IMR-90 (cell line): Measurements from ENCODE around the gene FAM81A. TPM values are rescaled to one million over a fixed set of nuclear protein-coding genes. Genes with fewer than 3 reads are reported as not detected.

Experiments used
- ATAC-seq: fragments of 200-7000 bp; cut with Tn5 transposase; 2 replicates; pipeline ENCODE4 v1.9.1; 2020; ENCODE audit warnings: low read depth, mild to moderate bottlenecking, moderate library complexity
- BruUV-seq: library from RNA; stranded (reverse); fragments of 400-500 nt; replicated peaks from 2 replicates; lab custom pipeline; 2021; lab: Mats Ljungman, UMichigan
- CTCF ChIA-PET: fragments of 300-600 bp; formaldehyde crosslinking; extraction: SDS; loops from one replicate; lab custom pipeline; 2021; ENCODE audit warnings: antibody characterized with exemption; lab: Yijun Ruan, JAX
- POLR2A ChIA-PET: fragments of 300-600 bp; sonication (Branson Sonifier 250); formaldehyde crosslinking; loops from one replicate; lab custom pipeline; 2022; ENCODE audit warnings: antibody characterized with exemption; ENCODE audit not compliant: unreplicated experiment; lab: Charles Lee
- DNase-seq: peaks from one replicate; pipeline ENCODE4 v3.0.0; 2013
- H2AFZ ChIP-seq: replicated peaks from 2 replicates; pipeline ENCODE3; 2013; ENCODE audit warnings: low read length, mild to moderate bottlenecking; ENCODE audit not compliant: poor library complexity
- H2AK5ac ChIP-seq: 2 replicates; pipeline ENCODE4 v1.6.1; 2013; ENCODE audit warnings: low read depth, low read length, inconsistent platforms
- H2AK9ac ChIP-seq: replicated peaks from 2 replicates; pipeline ENCODE3; 2013; ENCODE audit warnings: mild to moderate bottlenecking, low read depth, low read length, moderate library complexity; ENCODE audit not compliant: poor library complexity
- H2BK120ac ChIP-seq: 2 replicates; pipeline ENCODE4 v1.6.1; 2013; ENCODE audit warnings: low read depth, low read length, inconsistent platforms
- H2BK15ac ChIP-seq: 3 replicates; pipeline ENCODE4 v1.6.1; 2013; ENCODE audit warnings: low read depth, low read length, inconsistent platforms
- H2BK20ac ChIP-seq: 2 replicates; pipeline ENCODE4 v1.6.1; 2013; ENCODE audit warnings: low read depth, mild to moderate bottlenecking, inconsistent platforms, low read length, moderate library complexity
- H2BK5ac ChIP-seq: 2 replicates; pipeline ENCODE4 v1.6.1; 2013; ENCODE audit warnings: mild to moderate bottlenecking, low read depth, low read length, inconsistent platforms; ENCODE audit not compliant: poor library complexity, severe bottlenecking
- H3K14ac ChIP-seq: replicated peaks from 2 replicates; pipeline ENCODE4 v1.6.1; 2013; ENCODE audit warnings: low read depth, low read length, inconsistent platforms
- H3K18ac ChIP-seq: 2 replicates; pipeline ENCODE4 v1.6.1; 2013; ENCODE audit warnings: low read depth, low read length, control low read depth
- H3K23ac ChIP-seq: 2 replicates; pipeline ENCODE4 v1.6.1; 2013; ENCODE audit warnings: low read depth, low read length, inconsistent platforms
- H3K27ac ChIP-seq: 2 replicates; pipeline ENCODE4 v1.5.1; 2013; ENCODE audit warnings: mild to moderate bottlenecking, control low read depth, low read length; ENCODE audit not compliant: insufficient read depth
- H3K27me3 ChIP-seq: 2 replicates; pipeline ENCODE4 v1.6.1; 2013; ENCODE audit warnings: low read length; ENCODE audit not compliant: control insufficient read depth, insufficient read depth
- H3K36me3 ChIP-seq: 2 replicates; pipeline ENCODE4 v1.6.1; 2013; ENCODE audit warnings: low read length, mixed read lengths; ENCODE audit not compliant: control insufficient read depth, insufficient read depth
- H3K4ac ChIP-seq: 2 replicates; pipeline ENCODE4 v1.6.1; 2013; ENCODE audit warnings: low read depth, low read length, inconsistent platforms
- H3K4me1 ChIP-seq: 2 replicates; pipeline ENCODE4 v1.6.1; 2013; ENCODE audit warnings: low read length, mixed read lengths; ENCODE audit not compliant: control insufficient read depth, insufficient read depth
- H3K4me2 ChIP-seq: 2 replicates; pipeline ENCODE4 v1.6.1; 2013; ENCODE audit warnings: low read depth, mild to moderate bottlenecking, control low read depth, low read length, moderate library complexity
- H3K4me3 ChIP-seq: 2 replicates; pipeline ENCODE4 v1.5.1; 2013; ENCODE audit warnings: low read depth, mild to moderate bottlenecking, control low read depth, low read length, moderate library complexity; ENCODE audit not compliant: insufficient read depth
- H3K56ac ChIP-seq: 2 replicates; pipeline ENCODE4 v1.6.1; 2013; ENCODE audit warnings: low read length, inconsistent platforms; ENCODE audit not compliant: insufficient read depth; ENCODE audit errors: extremely low read depth
- H3K79me1 ChIP-seq, 2 experiments: 2 replicates each; pipeline ENCODE4 v1.6.1; 2013; ENCODE audit warnings: low read length in 2 of 2, inconsistent platforms in 1 of 2, low read depth in 1 of 2
- H3K9ac ChIP-seq: 2 replicates; pipeline ENCODE4 v1.6.1; 2013; ENCODE audit warnings: low read depth, low read length, control low read depth
- H3K9me1 ChIP-seq: 2 replicates; pipeline ENCODE4 v1.6.1; 2013; ENCODE audit warnings: low read length, inconsistent platforms; ENCODE audit not compliant: insufficient read depth
- H3K9me3 ChIP-seq: 2 replicates; pipeline ENCODE4 v1.6.1; 2013; ENCODE audit warnings: low read length; ENCODE audit not compliant: control insufficient read depth, insufficient read depth
- H4K20me1 ChIP-seq: 2 replicates; pipeline ENCODE4 v1.6.1; 2013; ENCODE audit warnings: low read length, inconsistent platforms; ENCODE audit not compliant: insufficient read depth
- H4K5ac ChIP-seq: 2 replicates; pipeline ENCODE4 v1.6.1; 2013; ENCODE audit warnings: mild to moderate bottlenecking, low read depth, low read length, control low read depth
- H4K8ac ChIP-seq, 2 experiments: 2 replicates each; pipeline ENCODE4 v1.6.1; 2013; ENCODE audit warnings: low read depth in 2 of 2, low read length in 2 of 2, control low read depth in 1 of 2, inconsistent platforms in 1 of 2
- H4K91ac ChIP-seq: 2 replicates; pipeline ENCODE4 v1.6.1; 2013; ENCODE audit warnings: low read depth, low read length, inconsistent platforms; ENCODE audit not compliant: insufficient read depth
- BHLHE40 ChIP-seq: fragments of 150-350 bp; IDR thresholded peaks from 2 replicates; pipeline ENCODE4 v1.6.1; 2016; ENCODE audit warnings: mild to moderate bottlenecking, low read depth, low read length
- CEBPB ChIP-seq: IDR thresholded peaks from 2 replicates; pipeline ENCODE4 v1.6.1; 2012; ENCODE audit warnings: low read depth, low read length, improper control_type of control experiment
- CHD1 ChIP-seq: IDR thresholded peaks from 2 replicates; pipeline ENCODE4 v1.6.1; 2012; ENCODE audit warnings: low read depth, low read length, improper control_type of control experiment
- FOS ChIP-seq: fragments of 150-350 bp; IDR thresholded peaks from 2 replicates; pipeline ENCODE4 v1.6.1; 2016; ENCODE audit warnings: low read depth, low read length
- MAZ ChIP-seq: IDR thresholded peaks from 2 replicates; pipeline ENCODE4 v1.6.1; 2012; ENCODE audit warnings: low read depth, mild to moderate bottlenecking, low read length, improper control_type of control experiment, moderate library complexity, borderline replicate concordance
- POLR2A ChIP-seq: IDR thresholded peaks from 2 replicates; pipeline ENCODE4 v1.6.1; 2012; ENCODE audit warnings: mild to moderate bottlenecking, low read depth, low read length
- RCOR1 ChIP-seq: IDR thresholded peaks from 2 replicates; pipeline ENCODE4 v1.6.1; 2012; ENCODE audit warnings: mild to moderate bottlenecking, low read length, improper control_type of control experiment; ENCODE audit not compliant: insufficient replicate concordance
- RFX5 ChIP-seq: IDR thresholded peaks from 2 replicates; pipeline ENCODE4 v1.8.0; 2012; ENCODE audit warnings: low read depth, mild to moderate bottlenecking, low read length, moderate library complexity
- SMC3 ChIP-seq: fragments of 150-350 bp; IDR thresholded peaks from 2 replicates; pipeline ENCODE4 v1.6.1; 2016; ENCODE audit warnings: low read depth, mild to moderate bottlenecking, antibody characterized with exemption, low read length, moderate library complexity
- WGBS, 2 experiments: methylation state at CpG; one replicate each; pipeline versions ENCODE4 v1.1.5 to v1.1.7; 2013; ENCODE audit warnings: missing lambda C conversion rate in 2 of 2; ENCODE audit not compliant: insufficient read length in 1 of 2; ENCODE audit errors: extremely low coverage in 2 of 2; 5-methylcytosine and 5-hydroxymethylcytosine counted together
- dilution Hi-C: fragments of 300-500 bp; cut with HindIII; formaldehyde crosslinking; loops from one replicate; pipeline ENCODE4 v1.14.3; 2018; ENCODE audit warnings: low sequenced_read_pairs; ENCODE audit not compliant: unreplicated experiment
- in situ Hi-C: fragments of 300-500 bp; cut with MboI; formaldehyde crosslinking; loops from 3 replicates; pipeline ENCODE4 v1.14.3; 2019; ENCODE audit warnings: low sequenced_read_pairs, inconsistent platforms, mixed read lengths
- intact Hi-C: fragments of 100-400 bp; cut with micrococcal nuclease; formaldehyde crosslinking; loops from 2 replicates; pipeline ENCODE4 v1.10.0; 2022
- polyA plus RNA-seq, 3 experiments: library from polyadenylated mRNA; depleted of rRNA; stranded (reverse); fragments of >200 nt; gene quantifications; 2 replicates each; pipeline ENCODE4 v1.2.3, GENCODE V29; 2012; ENCODE audit warnings: low replicate concordance in 1 of 3
- total RNA-seq: library from RNA; depleted of rRNA; stranded (reverse); fragments of >200 nt; gene quantifications from 2 replicates; pipeline ENCODE4 v1.2.3, GENCODE V29; 2012
- TF ChIP-seq, protein P1 (sequence below): conservative IDR thresholded peaks from 2 replicates; pipeline ENCODE4 v1.5.1; 2012; ENCODE audit warnings: mild to moderate bottlenecking, low read depth, low read length, improper control_type of control experiment

FAM81A gene
- total and polyA plus RNA-seq, 2 of the 4 experiments (the other 2 are of a cell fraction), result not detected

DNA sequence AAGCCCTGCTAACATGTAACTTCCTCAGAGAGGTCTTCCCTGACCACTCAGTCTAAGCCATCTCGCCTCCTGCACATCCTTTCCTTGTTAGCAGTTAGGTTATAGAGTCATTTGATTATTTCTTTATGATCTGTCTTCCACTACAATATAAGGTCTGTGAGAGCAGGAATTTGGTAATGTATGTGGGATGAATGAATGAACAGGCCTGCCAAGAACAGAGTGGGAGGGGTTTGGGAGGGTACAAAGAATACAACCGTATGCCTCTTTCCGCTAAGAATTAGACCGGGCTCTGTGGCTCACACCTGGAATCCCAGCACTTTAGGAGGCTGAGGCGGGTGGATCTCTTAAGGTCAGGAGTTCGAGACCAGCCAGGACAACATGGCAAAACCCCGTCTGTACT is 32.9 kb upstream of the FAM81A start:
- no peaks in the 10 kb centered on the region for H3K4me1 ChIP-seq
- BruUV-seq, result no TSS peak
- no peak overlapping the region for H2BK20ac ChIP-seq
- H3K23ac ChIP-seq, result no peak overlapping the region
- H3K4ac ChIP-seq, result no peak overlapping the region
- H4K8ac ChIP-seq, result no peak overlapping the region
- intact Hi-C loops (no loop called here), in situ Hi-C loops (no loop called here), dilution Hi-C loops (no loop called here)
- no peaks in the 10 kb centered on the region for H3K79me1 ChIP-seq
- no peak overlapping the region for H4K5ac ChIP-seq
- H3K9ac ChIP-seq, result no peak overlapping the region
- no peak overlapping the region for H3K4me2 ChIP-seq
- H3K27me3 ChIP-seq, result peaks cover 10% of the 10 kb centered on the region
- no peak overlapping the region for H2BK15ac ChIP-seq
- H4K91ac ChIP-seq, result no peak overlapping the region
- DNase-seq (no peak), ATAC-seq (no peak)
- ChIA-PET POLR2A (no interaction called here), CTCF (no interaction called here)
- H3K36me3 ChIP-seq, result no peaks in the 10 kb centered on the region
- H3K18ac ChIP-seq, result no peak overlapping the region
- no peak overlapping the region for H2AK5ac ChIP-seq
- no peak overlapping the region for H3K4me3 ChIP-seq
- H2AFZ ChIP-seq, result no peak overlapping the region
- TF ChIP-seq, protein P1, sequence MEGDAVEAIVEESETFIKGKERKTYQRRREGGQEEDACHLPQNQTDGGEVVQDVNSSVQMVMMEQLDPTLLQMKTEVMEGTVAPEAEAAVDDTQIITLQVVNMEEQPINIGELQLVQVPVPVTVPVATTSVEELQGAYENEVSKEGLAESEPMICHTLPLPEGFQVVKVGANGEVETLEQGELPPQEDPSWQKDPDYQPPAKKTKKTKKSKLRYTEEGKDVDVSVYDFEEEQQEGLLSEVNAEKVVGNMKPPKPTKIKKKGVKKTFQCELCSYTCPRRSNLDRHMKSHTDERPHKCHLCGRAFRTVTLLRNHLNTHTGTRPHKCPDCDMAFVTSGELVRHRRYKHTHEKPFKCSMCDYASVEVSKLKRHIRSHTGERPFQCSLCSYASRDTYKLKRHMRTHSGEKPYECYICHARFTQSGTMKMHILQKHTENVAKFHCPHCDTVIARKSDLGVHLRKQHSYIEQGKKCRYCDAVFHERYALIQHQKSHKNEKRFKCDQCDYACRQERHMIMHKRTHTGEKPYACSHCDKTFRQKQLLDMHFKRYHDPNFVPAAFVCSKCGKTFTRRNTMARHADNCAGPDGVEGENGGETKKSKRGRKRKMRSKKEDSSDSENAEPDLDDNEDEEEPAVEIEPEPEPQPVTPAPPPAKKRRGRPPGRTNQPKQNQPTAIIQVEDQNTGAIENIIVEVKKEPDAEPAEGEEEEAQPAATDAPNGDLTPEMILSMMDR, result no peak
- no peak for TF ChIP-seq FOS
- no peak for TF ChIP-seq MAZ
- no peak for TF ChIP-seq BHLHE40
- no peak for TF ChIP-seq CEBPB
- no peak for TF ChIP-seq SMC3
- TF ChIP-seq RCOR1, result no peak
- no peak for TF ChIP-seq RFX5
- TF ChIP-seq CHD1, result no peak
- no peak for TF ChIP-seq POLR2A
- H3K27ac ChIP-seq, result no peak overlapping the region
- H3K9me3 ChIP-seq, result no peaks in the 10 kb centered on the region
- H3K9me1 ChIP-seq, result no peaks in the 10 kb centered on the region
- no peak overlapping the region for H2BK120ac ChIP-seq
- no peaks in the 10 kb centered on the region for H4K20me1 ChIP-seq
- no peak overlapping the region for H2AK9ac ChIP-seq
- H3K14ac ChIP-seq, result no peak overlapping the region
- no CpG with 5 or more reads among the region's 7 CpGs for WGBS, 2 experiments
- H3K56ac ChIP-seq, result no peak overlapping the region
- H2BK5ac ChIP-seq, result no peak overlapping the region
